GM18858 (cell line): Measurements from ENCODE around the gene TNPO3.
"Not testable (repeated sequence)": the region's sequence is repeated elsewhere in the genome, so short reads cannot be mapped to it uniquely, and the experiment has no call there.

Experiments used
- ATAC-seq: cut with Tn5 transposase; IDR thresholded peaks from one replicate; pipeline ENCODE4 v1.9.1; 2021; ENCODE audit not compliant: unreplicated experiment

Gene TNPO3

GRCh38 chr7:128968624-128969023 lies 86.3 kb downstream of the TNPO3 start:
- ATAC-seq, result no peak

- peak; percentile 81 for ATAC-seq
Measured at GRCh38 chr7:128963327-128963757, 91.6 kb downstream of the TNPO3 start.

- ATAC-seq, result peak; percentile 20
Measured at GRCh38 chr7:128962899-128963298, 92.0 kb downstream of the TNPO3 start.

GRCh38 chr7:128961030-128961659 lies 93.8 kb downstream of the TNPO3 start:
- ATAC-seq, result no peak

DNA sequence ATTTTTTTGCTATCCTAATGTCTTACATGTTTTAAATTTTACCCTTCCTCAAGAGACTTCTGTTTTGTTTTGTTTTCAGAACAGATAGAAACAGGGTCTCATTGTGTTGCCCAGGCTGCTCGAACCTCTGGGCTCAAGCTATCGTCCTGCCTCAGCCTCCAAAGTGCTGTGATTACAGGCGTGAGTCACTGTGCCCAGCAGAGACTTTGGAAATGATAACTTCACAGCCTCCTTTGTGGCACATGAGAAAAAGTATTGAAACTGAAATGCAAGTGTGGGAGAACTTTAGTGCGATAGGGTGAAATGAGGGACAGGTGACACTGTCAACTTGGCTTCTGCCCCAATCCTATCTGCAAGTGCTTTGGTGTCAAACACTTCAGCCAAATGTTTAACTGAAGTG lies 95.6 kb downstream of the TNPO3 start:
- ATAC-seq, result no peak

DNA sequence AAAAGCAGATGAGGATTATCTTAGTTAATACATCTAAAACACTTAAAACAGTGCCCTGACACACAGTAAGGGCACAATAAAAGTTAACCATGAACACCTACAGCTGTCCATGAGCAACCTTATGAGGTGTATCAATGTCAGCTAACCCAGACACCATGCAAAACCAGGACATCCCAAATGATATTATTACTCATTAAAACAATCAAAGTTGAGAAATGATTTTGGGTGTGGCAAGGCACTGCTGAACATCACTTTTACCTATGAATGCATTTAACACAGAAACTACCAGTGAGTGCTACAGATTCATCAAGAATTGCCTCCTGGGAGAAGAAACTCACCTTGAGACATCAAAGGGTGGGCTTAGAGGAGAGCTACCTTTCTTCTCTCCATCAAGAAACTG lies 98.9 kb downstream of the TNPO3 start:
- no peak for ATAC-seq

GRCh38 chr7:128954830-128955802 lies 99.8 kb downstream of the TNPO3 start:
- ATAC-seq, result peak; percentile 58

- no peak for ATAC-seq
Measured at GRCh38 chr7:128954150-128954549, 100.8 kb downstream of the TNPO3 start.

DNA sequence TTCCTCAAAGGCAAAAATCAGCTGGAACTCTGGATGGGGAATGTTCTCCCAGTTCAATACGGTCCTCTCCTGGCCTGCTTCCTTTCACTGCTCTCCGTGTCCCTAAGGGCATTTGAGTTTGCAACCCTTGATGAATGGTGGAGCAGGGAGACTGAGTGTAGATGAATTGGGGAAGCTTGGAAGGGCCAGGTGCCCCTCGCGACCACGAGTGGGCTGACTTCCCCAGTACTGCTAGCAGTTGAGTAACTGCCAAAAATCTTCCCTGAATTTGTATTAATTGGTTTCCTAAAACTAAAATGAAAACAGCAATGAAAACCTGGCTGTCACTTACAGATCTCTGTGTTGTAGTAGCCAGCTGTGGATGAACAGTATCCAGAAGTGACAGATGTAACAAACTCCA lies 103.6 kb downstream of the TNPO3 start:
- no peak for ATAC-seq

- no peak for ATAC-seq
Measured at GRCh38 chr7:128948976-128949760, 105.7 kb downstream of the TNPO3 start.

DNA sequence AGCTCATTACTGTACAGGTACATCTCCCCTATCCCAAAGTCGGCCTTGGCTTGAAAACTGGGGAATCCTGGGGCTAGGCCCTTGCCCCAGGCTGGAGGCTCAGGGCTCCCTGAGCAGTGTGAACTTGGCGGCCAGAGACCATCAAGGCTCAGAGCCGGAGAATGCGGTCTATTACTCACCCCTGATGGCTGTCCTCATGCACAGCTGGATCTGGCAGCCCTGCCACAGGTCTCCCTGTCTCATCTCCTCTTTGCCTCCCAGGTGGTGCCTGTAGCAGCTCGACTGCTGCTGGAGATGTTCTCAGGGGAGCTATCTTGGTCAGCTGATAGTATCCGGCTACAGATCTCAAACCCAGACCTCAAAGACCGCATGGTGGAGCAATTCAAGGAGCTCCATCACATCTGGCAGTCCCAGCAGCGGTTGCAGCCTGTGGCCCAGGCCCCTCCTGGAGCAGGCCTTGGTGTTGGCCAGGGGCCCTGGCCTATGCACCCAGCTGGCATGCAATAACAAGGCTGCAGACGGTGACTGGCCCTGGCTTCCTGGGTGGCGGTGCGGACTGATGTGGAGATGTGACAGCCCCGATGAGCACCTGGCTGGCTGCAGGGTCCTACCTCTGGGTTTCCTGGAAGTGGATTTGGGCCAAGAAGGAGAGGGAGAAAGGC lies 106.5 kb downstream of the TNPO3 start:
- ATAC-seq, result no peak

- ATAC-seq, result no peak
Measured at GRCh38 chr7:128947854-128948253, 107.1 kb downstream of the TNPO3 start.

GRCh38 chr7:128946936-128947830 lies 107.7 kb downstream of the TNPO3 start:
- no peak for ATAC-seq

- no peak for ATAC-seq
Measured at GRCh38 chr7:128945668-128946366, 109.1 kb downstream of the TNPO3 start.

- ATAC-seq, result no peak
Measured at GRCh38 chr7:128944487-128945236, 110.2 kb downstream of the TNPO3 start.

DNA sequence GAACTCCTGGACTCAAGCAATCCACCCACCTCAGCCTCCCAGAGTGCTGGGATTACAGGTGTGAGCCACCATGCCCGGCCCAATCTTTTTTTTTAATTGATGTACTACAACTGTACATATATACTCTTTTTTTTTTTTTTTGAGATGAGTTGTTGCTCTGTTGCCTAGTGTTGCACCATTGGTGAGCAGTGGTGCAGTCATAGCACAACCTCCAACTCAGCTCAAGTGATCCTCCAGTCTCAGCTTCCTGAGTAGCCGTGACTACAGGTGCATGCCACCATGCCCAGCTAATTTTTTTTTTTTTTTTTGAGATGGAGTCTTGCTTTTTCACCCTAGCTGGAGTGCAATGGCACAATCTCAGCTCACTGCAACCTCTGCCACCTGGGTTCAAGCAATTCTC lies 111.7 kb downstream of the TNPO3 start:
- ATAC-seq, result not testable (repeated sequence)

- no peak for ATAC-seq
Measured at GRCh38 chr7:128941946-128942526, 112.9 kb downstream of the TNPO3 start.

DNA sequence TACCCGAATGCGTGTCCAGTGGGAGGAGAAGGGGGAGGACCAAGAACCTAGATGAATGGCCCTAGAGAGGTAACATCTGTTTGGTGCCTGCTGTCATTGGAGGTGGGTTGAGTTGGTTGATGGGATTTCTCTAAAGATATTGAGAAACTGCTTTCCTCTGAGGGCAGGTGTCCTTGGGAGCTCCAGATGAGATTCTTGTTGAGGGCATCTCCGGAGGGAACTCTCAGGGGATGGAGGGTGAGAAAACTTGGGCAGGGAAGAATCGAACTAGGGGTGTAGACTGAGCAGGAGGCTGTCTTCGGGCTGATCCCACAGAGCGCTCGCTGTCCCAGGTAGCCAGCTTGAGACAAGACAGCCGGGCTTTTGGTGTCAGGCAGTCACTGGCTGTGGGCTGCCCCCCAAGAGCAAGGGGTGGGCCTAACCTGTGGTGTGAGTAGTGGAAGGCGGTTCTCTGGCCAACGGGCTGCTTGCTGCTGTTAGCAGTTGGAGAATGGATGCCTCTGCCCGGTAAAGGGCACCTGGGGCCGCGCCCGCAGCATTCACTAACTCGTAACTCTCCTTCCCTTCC lies 113.5 kb downstream of the TNPO3 start:
- ATAC-seq, result no peak
